Measurements from ENCODE around the gene ASTE1.
"Not testable (repeated sequence)": the region's sequence is repeated elsewhere in the genome, so short reads cannot be mapped to it uniquely, and the experiment has no call there.

The ASTE1 gene

DNA sequence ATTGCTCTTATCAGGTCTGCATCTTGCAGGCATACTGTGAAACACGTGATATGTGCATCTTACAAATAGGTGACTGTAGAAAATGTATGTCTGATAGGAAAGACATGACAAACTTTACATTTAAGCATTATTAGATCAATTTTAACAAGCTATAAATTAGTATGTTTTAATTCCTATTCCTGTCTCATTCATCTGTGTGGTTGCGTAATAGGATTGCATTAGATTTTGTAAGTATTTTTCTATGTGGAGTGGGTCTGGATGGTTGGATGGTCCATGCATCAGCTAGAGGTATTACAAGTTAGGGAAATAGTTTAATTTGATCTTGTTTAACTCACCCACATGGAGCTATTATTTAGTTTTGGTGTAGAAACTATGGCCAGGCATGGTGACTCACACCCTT lies 18.8 kb downstream of the ASTE1 start:
- no peak for FAIRE-seq

DNA sequence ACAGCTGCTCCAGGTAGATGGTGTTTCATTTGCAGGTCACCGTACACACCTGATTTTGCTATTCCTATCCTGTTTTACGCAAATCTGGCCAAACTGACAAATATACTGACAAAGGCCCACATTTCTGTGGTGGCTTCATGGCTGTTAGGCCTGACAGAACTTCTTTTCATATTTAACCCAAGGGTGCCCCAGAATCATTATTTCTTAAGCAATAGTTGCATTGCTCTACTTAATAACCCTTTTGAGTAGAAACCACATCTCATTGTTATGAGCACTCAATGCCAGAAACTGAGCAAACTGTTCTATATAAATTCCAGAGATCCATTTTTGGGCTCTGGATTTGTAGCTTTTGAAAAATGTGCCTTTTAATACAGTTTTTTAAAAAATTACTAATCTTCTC lies 19.4 kb downstream of the ASTE1 start:
- no peak for FAIRE-seq

DNA sequence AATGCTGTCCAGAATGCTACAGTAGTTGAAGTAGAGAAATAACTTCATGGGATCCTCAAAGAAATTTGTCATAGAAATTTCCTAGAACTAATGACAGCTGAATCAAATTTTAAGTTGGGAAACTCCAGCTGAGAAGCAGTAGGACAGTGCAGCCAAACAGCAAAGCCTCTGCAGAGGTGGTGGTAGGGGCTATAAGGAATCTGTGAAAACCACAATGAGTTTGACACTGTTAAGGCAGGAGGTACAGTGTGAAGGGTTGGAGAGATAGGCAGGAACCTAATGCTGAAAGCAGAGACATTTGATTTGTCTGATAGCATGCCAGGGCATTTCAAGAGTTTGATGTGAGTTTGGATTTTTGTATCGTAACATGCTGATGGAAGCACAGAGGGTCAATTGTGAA lies 22.0 kb downstream of the ASTE1 start:
- no peak for FAIRE-seq

DNA sequence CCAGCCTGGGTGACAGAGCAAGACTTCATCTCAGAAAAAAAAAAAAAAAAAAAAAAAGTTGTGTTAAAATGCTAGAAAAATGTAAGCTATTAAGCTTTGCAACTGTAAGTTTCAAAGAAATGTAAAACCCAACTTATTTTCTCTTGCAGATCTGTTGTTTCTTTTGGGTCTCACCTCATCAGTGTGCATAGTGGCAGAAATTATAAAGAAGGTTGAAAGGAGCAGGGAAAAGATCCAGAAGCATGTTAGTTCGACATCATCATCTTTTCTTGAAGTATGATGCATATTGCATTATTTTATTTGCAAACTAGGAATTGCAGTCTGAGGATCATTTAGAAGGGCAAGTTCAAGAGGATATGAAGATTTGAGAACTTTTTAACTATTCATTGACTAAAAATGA lies 25.6 kb downstream of the ASTE1 start:
- FAIRE-seq = no peak

DNA sequence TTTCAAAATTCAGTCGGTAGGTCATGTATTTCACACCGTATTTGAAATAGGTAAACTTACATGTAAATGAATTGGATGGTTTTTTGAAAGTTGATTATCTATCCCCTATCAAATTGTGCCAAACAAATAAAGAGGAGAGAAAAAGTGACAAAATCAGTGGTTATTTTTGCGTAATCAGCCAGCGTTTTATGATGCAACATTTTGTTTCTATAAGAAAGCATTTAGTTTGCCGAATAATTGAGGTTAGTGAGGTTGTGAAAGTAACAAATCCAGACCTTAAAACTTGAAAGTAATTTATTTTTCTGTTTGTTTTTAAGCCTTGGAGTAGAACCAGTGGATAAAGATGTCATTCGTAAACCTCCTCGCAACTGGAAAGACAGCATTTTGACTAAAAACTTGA lies 29.3 kb downstream of the ASTE1 start:
- FAIRE-seq = no peak

DNA sequence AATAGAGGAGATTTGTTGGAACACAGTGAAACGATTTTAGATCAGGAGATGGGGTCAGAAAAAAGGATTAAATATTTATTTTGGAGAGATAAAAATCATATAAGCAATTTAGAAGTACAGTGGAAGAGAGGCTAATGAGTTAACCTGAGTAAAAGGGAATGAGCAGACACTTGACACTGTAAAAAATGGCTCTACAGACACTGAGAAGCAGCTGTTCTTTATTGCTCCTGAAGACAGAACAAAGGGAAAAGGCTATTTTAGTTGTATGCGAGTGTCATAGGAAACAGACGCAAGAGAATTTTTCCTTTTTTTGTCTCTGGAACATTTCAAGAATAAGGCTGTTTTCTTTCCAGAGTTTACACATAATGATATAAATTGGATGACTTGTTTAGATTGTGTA lies 34.3 kb downstream of the ASTE1 start:
- no peak for FAIRE-seq

DNA sequence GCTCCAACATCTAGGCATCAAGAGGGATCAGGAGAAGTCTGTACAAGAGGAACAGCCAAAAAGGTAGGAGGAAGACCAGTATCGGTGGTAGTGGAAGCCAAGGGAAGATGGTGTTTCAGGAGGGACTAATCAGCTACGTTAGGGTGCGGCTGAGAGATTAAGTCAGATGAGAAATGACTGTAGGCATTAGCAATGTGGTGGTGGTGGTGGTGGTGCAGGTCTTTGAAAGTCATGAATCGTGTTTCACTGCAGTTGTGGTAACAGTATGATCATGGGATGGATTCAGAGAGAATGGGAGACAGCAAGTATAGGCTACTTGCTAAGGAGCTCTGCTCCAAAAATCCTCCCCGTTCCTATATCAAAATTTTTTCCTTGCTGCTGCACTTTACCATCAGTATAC lies 35.5 kb downstream of the ASTE1 start:
- FAIRE-seq = no peak

DNA sequence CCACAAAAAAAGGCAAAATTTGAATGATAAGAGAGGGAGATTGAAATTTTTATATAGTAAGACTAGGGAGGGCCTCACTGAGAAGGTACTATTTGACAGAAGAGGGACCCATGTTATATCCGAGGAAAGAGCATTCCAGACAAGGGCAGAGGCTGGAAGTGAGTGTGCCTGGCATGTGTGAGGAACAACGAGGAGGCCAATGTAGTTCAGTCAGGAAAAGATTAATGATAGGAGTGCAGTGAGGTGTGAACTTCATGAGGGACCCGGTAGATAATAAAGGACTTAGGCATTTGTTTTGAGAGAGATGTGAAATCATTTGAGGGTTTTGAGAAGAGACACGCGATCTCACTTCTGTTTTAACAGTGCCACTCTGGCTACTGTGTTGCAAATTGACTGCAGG lies 36.3 kb downstream of the ASTE1 start:
- FAIRE-seq = no peak

DNA sequence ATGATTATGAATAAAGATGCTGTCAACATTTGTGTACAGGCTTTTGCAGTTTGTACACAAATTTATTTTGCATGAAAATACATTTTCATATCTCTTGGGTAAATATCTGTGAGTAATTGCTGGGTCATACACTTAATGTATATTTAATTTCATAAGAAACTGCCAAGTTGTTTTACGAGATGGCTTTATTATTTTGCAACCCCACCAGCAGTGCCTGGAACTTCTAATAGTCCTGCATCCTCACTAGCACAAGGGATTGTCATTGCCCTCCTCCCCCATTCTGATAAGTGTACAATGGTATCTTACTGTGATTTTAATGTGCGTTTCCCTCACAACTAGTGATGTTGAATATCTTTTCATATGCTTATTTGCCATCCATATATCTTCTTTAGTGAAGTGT lies 45.2 kb downstream of the ASTE1 start:
- no peak for FAIRE-seq

DNA sequence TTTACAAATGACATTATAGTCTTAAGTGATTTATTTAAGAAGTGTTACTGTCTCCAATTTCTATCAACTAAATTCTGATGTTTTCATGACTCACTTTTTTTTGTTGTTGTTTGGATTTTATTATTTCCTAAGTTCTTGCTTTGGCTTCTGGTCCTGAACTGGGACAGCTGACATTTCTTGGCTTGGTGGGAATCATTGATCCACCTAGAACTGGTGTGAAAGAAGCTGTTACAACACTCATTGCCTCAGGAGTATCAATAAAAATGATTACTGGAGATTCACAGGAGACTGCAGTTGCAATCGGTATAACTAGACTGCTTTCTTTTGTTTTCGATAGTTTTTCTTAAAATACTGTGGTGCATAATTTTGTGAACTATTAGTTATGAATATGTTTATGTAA lies 47.5 kb downstream of the ASTE1 start:
- no peak for FAIRE-seq

DNA sequence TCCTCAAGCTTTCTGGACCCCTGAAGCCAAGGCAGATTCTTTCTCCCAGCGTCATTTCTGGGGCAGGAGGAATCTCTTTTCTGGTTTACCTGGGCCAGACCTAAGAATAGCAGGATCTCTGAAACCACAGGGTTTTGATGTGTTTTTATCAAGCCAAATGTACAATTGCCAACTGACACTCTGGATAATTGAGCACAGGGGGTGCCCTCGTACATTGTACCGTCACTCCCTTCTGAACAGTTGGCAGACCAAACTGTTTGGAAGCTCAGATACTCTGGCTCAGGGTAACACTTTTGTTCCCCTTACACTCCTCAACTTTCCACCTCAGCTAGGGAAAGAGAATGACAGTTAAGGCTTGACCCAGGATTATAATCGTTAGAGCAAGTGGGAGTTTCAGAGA lies 49.9 kb downstream of the ASTE1 start:
- FAIRE-seq = no peak

DNA sequence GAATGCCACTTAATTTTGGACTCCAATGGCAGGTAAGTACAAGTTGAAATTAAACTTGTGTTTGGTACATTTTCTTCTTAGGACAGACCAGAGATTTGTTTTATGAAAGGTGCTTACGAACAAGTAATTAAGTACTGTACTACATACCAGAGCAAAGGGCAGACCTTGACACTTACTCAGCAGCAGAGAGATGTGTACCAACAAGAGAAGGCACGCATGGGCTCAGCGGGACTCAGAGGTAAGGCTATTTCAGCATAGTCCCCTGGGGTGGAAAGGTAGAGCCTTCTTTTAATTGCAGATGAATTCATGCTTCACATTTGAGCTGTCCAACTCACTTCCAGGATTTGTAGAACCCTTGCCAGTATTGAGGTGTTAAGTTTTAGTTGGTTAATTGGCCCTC lies 51.4 kb downstream of the ASTE1 start:
- FAIRE-seq = no peak

DNA sequence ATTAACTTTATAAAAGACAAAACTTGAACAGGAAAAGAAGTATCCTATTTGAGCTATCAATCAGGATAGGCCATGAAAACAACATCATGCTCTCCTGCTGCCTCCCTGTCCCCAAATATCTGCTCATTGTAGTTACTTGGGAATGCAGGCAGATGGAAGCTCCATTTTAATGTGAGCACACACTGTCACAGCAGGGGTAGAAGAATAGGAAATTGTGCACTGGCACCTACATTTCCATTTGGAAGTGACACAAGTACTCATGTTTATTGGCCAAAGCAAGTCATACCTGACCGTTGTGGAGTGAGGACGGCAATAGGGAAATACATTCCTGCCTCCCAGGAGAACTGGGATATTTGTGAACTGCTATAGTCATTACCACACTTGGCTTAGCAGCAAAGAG lies 52.4 kb downstream of the ASTE1 start:
- FAIRE-seq = no peak

DNA sequence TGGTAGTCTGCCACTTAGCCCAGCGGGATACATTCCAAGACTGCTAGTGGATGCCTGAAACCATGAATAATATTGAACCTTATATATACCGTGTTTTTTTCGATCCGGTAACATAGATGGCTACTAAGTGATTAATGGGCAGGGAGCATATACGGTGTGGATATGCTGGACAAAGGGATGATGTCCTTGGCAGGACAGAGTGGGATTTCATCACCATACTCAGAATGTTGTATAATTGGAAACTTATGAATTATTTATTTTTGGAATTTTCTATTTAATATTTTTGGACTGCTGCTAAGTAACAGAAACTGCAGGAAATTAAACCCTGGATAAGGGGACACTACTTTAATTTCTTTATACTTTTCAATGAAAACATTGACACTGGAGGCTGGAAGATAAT lies 53.2 kb downstream of the ASTE1 start:
- no peak for FAIRE-seq

DNA sequence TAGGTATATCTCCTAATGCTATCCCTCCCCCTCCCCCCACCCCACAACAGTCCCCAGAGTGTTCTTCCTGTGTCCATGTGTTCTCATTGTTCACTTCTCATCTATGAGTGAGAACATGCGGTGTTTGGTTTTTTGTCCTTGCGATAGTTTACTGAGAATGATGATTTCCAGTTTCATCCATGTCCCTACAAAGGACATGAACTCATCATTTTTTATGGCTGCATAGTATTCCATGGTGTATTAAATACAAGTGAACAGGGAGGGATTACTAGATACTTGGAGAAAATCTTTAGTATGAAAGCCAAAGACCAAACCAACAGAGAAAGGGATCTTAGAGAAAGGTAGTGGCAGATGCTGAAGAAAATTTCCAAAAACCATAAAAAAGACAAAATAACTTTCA lies 54.0 kb downstream of the ASTE1 start:
- not testable (repeated sequence) for FAIRE-seq

DNA sequence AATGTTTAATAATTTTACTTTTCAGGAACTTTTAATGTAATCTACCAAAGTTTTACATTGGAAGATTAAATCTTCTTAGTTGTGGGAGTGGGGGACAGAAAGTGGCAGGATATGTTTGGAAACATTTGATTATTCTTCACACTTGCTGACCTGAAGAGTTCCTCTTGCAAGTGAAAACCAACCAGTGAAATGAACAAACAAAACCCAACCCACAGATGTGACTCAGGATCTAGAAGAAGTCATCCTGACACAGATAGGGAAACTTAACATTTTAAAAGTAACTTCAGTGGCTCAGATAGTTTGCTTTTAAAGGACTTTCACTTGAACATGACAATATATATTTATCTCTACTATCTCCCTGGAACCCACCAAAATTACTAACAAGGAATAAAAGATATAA lies 55.4 kb downstream of the ASTE1 start:
- no peak for FAIRE-seq

DNA sequence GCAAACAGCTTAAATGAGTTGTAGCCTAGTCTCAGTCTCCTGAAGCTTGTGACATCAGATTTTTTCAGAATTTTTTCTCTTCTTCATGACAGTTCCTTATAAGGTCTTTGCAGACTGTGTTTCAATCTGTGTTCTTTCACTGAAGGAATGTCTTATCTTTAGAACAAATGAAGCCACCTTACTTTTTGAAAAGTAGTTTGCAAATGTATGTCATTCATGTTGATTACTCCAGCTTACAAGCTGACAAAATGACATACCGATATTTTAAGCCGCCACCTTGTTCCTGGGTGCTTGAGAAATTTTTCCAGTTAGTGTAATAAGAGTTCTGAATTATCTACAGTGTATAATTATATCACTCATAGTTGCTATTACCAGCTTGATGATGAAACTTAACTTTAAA lies 57.0 kb downstream of the ASTE1 start:
- no peak for FAIRE-seq

DNA sequence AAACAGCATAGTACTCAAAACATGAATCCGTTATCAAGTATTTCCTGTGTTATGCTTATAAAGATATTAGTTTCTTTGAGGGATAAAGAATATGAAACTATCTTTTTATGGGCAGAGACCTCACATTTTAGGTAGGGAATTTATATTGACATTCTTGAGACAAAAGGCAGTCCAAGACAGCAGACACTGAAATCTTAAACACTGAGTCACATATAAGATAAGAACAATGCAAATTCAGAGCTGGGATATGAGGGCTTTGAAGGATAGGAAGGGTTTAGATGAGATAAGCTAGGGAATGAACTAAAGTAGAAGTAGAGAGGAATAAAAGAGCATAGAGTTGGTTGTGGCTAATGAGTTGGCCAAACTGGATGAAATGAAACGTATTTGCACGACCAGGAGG lies 58.4 kb downstream of the ASTE1 start:
- FAIRE-seq = no peak

DNA sequence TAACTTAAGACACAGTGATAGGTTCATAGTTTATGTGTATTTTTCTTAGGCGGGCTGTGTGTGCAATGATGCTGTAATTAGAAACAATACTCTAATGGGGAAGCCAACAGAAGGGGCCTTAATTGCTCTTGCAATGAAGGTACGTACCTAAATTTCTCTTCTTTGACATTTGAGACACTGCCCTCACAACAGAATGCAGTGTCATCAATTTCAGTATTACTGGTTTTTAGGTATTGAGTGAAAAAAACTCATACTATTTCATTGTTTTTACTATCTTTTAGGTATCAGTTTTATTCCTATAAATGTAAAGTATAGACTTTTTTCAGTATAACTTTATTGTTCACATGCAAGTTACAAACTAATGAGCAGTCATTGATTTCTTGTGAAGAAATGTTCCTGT lies 59.3 kb downstream of the ASTE1 start:
- FAIRE-seq = no peak

DNA sequence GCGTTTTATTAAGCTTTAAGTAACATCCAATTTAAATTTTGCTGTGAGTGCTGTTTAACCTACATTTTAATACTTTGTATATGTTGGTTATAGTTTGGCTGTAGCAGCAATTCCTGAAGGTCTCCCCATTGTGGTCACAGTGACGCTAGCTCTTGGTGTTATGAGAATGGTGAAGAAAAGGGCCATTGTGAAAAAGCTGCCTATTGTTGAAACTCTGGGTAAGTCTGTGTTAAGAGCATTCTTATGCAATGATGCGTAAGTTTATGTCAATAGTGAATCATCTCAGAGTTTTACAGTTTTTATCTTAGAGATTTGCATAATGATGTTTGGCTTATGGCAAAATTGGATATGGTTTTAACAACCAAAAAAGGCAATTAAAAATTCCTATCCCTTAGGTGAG lies 62.7 kb downstream of the ASTE1 start:
- FAIRE-seq = no peak
